ENCODE data around the gene ABHD13.

Gene ABHD13

DNA sequence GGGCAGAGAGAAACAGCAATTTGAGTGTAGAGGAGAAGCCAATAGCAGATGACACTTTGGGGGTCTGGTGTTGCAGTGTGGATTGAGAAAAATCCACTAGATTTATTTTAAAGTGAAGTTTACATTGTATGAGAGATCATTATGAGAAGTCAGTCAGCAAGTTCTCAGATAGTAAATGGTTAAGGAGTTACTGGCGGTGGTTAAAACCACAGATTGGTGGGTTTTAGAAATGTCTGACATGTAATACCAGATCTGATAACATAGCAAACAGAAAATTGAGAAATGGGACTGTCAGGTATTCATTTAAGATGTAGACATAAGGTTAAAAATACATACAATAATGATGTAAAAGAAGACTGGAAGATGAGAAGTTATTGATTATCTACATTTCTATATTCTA is 7.2 kb downstream of the ABHD13 start:
- intact Hi-C loops (cut with DNase I; ENCODE audit: low total_unique reads), result no loop called here
- H3K4me1 ChIP-seq, result peaks cover 0 to 31% (median 0%) of the 10 kb centered on the region in 4 donors

GRCh38 chr13:108226184-108226583 is 8.0 kb downstream of the ABHD13 start:
- no peak for DNase-seq
- Histone ChIP-seq H3K9me3 (no peaks in the 10 kb centered on the region), H3K4me3 (no peak overlapping the region), H3K27ac (no peak overlapping the region), H3K4me1 (peaks cover 0 to 29% (median 0%) of the 10 kb centered on the region in 4 donors), H3K36me3 (peaks cover 0 to 7% (median 0%) of the 10 kb centered on the region in 3 donors), H3K27me3 (no peaks in the 10 kb centered on the region)
- intact Hi-C loops (cut with DNase I; ENCODE audit: low total_unique reads), result no loop called here
- TF ChIP-seq, protein P1, sequence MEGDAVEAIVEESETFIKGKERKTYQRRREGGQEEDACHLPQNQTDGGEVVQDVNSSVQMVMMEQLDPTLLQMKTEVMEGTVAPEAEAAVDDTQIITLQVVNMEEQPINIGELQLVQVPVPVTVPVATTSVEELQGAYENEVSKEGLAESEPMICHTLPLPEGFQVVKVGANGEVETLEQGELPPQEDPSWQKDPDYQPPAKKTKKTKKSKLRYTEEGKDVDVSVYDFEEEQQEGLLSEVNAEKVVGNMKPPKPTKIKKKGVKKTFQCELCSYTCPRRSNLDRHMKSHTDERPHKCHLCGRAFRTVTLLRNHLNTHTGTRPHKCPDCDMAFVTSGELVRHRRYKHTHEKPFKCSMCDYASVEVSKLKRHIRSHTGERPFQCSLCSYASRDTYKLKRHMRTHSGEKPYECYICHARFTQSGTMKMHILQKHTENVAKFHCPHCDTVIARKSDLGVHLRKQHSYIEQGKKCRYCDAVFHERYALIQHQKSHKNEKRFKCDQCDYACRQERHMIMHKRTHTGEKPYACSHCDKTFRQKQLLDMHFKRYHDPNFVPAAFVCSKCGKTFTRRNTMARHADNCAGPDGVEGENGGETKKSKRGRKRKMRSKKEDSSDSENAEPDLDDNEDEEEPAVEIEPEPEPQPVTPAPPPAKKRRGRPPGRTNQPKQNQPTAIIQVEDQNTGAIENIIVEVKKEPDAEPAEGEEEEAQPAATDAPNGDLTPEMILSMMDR (IDR thresholded peaks at IDR 0.05), result no peak

More for the DNA sequence above, 7.2 kb downstream of the ABHD13 start:
- TF ChIP-seq, protein P1 (IDR thresholded peaks at IDR 0.05), result no peak
- H3K36me3 ChIP-seq, result peaks cover 0 to 7% (median 0%) of the 10 kb centered on the region in 3 donors
- no peak overlapping the region for H3K4me3 ChIP-seq
- no peak overlapping the region for H3K27ac ChIP-seq
- no peaks in the 10 kb centered on the region for H3K9me3 ChIP-seq
- no peaks in the 10 kb centered on the region for H3K27me3 ChIP-seq
- DNase-seq, result no peak

GRCh38 chr13:108227651-108228272 is 9.6 kb downstream of the ABHD13 start:
- Histone ChIP-seq H3K27me3 (no peaks in the 10 kb centered on the region), H3K36me3 (peaks cover 0 to 7% (median 0%) of the 10 kb centered on the region in 3 donors), H3K4me3 (no peak overlapping the region), H3K4me1 (peaks cover 0 to 29% (median 0%) of the 10 kb centered on the region in 4 donors), H3K27ac (no peak overlapping the region), H3K9me3 (no peaks in the 10 kb centered on the region)
- DNase-seq, result no peak
- TF ChIP-seq, protein P1 (IDR thresholded peaks at IDR 0.05), result peak; percentile 57 to 71
- intact Hi-C loops (cut with DNase I; ENCODE audit: low total_unique reads), result no loop called here

DNA sequence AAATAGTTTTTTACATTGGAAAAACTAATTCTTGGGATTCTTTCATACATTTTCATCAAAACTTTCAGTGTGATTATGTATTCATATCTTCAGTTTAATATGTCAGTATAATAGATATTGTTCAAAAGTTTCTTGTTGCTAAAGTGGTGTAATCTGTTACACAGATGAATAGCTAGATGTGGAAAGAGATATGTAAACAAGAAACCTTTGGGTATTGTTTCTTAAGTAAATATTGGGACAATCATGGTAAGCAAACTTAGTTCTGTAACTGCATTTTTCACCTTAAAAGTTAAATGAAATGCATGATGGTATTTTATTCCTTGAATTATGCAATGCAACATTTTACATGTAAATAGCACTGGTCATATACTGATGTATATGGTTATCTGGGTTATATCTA is 12.2 kb downstream of the ABHD13 start:
- Histone ChIP-seq H3K27me3 (no peaks in the 10 kb centered on the region), H3K9me3 (no peaks in the 10 kb centered on the region), H3K4me1 (peaks cover 0 to 11% (median 0%) of the 10 kb centered on the region in 4 donors), H3K36me3 (peaks cover 0 to 7% (median 0%) of the 10 kb centered on the region in 3 donors), H3K27ac (no peak overlapping the region), H3K4me3 (no peak overlapping the region)
- intact Hi-C loops (cut with DNase I; ENCODE audit: low total_unique reads), result no loop called here
- DNase-seq, result no peak
- TF ChIP-seq, protein P1 (IDR thresholded peaks at IDR 0.05), result no peak

DNA sequence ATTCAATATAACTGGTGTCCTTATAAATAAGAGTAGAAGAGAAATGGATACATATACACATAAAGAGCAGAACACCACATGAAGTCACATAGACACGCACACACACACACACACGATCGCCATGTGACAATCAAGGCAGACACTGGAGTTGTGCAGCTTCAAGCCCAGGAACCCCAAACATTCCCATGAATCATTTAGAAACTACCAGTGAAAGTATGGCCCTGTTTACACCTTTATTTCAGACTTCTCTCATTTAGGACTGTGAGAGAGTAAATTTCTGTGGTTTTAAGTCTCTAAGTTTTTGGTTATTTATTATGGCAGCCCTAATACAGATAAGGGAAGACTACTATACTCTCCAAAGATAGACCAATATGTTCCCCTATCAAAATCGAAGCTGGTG is 31.0 kb downstream of the ABHD13 start:
- Histone ChIP-seq H3K4me3 (no peak overlapping the region), H3K36me3 (no peaks in the 10 kb centered on the region), H3K27ac (no peak overlapping the region), H3K4me1 (no peaks in the 10 kb centered on the region), H3K27me3 (no peaks in the 10 kb centered on the region), H3K9me3 (peaks cover 0 to 26% (median 3%) of the 10 kb centered on the region in 3 donors)
- TF ChIP-seq, protein P1 (IDR thresholded peaks at IDR 0.05), result no peak
- DNase-seq, result no peak
- intact Hi-C loops (cut with DNase I; ENCODE audit: low total_unique reads), result no loop called here

Measured in tibial artery (tissue), 4 donors.